HG03095 (cell line): Measurements from ENCODE around the gene IQCN.

Experiments used
- ATAC-seq: cut with Tn5 transposase; IDR thresholded peaks from one replicate; pipeline ENCODE4 v1.9.1; 2021; ENCODE audit warnings: moderate library complexity; ENCODE audit not compliant: unreplicated experiment

The IQCN gene

GRCh38 chr19:18289471-18290301 lies 15.4 kb upstream of the IQCN start:
- ATAC-seq: no peak

DNA sequence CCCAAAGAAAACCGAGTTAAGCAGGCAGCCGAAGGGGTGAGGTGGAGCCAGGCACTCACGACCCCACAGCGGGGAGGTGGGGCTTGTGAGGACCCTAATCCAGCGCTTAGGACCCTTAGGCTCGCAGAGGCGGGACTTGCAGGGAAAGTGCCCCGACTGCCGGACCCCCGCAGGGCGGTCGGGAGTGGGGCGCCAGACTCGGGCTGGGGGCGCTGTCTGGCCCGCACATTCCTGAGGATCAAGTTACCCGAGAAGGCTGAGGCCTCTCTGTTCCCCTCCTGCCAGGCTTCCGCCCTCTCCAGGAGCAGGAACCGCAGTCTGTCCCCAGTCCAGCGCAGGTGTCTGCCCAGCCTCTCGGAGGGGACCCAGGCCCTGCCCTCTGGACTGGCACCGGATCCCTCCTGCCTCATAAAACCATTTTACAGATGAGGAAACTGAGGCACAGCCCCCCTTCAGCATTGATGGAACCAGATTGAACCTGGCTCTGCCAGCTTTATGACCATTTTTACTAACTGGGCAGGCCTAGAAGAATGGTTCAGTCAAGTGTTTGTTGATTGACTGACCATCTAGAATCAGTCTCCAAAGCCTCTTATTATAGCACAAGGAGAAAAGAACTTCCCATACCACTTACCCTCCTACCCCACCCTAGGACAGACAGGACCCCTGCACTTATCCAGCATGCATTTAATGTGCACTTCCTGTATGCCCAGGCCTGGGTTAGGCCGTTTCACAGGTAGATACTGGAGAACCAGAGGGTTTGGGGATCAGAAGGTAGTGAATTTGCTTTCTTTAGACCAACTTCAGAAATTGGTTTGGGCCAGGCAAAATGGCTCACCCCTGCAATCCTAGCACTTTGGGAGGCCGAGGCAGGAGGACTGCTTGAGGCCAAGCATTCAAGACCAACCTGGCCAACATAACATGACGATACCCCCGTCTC lies 13.9 kb upstream of the IQCN start:
- ATAC-seq: no peak

DNA sequence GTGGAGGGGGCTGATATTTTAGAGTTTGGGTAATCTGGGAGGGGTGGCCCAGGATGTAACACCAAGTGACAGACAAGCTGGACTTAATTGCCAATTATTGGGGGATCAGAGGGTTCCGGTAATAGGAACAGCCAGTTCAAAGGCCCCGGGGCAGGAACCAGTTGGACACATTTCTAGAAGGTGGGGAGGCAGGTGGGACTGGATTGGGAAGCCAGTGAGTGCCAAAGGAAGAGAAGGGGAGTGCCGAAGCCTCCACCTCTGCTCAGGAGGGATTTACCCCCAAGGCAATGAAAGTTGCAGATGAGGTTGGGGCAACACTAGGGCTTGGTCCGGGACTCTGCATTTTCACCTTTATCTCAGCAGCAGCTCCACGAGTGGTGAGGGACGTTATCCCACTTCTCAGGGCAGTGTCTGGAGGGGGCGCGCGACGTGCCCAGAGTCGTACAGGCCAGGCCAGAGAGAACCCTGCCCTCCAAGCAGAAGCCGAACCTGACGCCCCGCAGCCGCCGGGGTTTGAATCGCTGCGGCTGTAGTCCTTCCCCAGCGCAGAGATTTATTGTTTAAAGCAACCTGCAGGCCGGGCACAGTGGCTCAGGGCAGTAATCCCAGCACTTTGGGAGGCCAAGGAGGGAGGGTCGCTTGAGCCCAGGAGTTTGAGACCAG lies 12.9 kb upstream of the IQCN start:
- ATAC-seq: no peak

GRCh38 chr19:18284712-18285360 lies 10.6 kb upstream of the IQCN start:
- ATAC-seq: no peak

DNA sequence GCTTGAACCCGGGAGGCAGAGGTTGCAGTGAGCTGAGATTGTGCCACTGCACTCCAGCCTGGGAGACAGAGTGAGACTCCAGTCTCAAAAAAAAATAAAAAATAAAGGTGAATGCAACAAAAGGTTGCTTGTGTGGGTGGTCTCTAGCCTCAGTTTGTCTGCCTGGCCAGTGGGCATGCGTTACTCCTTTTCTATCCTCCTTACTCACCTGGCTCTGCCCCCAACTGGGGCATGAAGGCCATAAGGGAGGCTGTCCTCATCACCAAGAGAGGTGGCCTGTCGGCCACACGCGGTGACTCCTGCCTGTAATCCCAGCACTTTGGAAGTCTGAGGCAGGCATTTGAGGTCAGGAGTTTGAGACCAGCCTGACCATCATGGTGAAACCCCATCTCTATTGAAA lies 9.1 kb upstream of the IQCN start:
- ATAC-seq: no peak

GRCh38 chr19:18282788-18283141 lies 8.5 kb upstream of the IQCN start:
- no peak for ATAC-seq

DNA sequence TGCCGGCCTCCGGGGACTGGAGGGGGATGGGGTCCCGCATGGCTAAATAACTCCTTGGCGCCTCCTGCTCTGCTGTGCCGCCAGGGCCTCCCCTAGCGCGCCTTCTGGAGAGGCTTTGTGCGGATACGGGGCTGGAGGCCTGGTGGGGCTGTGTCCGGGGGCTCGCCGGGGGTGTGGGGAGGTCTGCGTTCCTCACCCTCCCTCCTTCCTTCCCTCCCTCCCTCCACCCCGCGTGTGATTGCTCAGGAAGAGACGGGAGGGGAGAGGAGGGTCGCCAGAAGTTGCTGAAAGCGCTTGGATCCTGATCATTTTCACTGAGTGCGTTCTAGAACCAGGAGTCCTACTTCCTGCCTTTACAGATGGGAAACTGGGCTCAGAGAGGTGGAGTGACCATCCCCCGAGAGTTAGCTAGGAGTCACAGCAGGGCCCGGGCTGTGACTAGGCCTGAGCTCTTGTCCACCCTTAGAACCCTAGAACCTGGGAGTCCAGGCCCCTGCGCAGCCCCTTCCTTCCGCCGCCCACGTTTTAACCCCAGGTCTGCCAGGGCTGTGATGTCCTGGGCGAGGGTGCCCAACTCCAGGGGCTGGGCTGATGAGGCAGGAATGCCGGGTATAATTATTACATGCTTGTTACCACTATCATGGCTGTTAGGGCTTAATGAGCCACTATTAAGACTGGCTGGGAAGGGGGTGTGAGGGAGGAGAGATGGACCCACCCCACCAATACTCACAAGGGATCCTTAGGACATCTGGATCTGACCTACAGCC lies 8.0 kb upstream of the IQCN start:
- peak; percentile 24 for ATAC-seq

- ATAC-seq: peak; percentile 54
These were observed 7.1 kb upstream of the IQCN start, which contains the start of gene JUND for GRCh38 chr19:18281082-18282020. TSS of gene JUND (minus strand) at chr19:18281622. CDS start at chr19:18281484, 138 bp downstream.

- ATAC-seq: no peak
These were observed 6.2 kb upstream of the IQCN start for GRCh38 chr19:18280247-18281081.

GRCh38 chr19:18279516-18280246 lies 5.4 kb upstream of the IQCN start:
- no peak for ATAC-seq

- no peak for ATAC-seq
These were observed 4.9 kb upstream of the IQCN start for GRCh38 chr19:18279266-18279515.

DNA sequence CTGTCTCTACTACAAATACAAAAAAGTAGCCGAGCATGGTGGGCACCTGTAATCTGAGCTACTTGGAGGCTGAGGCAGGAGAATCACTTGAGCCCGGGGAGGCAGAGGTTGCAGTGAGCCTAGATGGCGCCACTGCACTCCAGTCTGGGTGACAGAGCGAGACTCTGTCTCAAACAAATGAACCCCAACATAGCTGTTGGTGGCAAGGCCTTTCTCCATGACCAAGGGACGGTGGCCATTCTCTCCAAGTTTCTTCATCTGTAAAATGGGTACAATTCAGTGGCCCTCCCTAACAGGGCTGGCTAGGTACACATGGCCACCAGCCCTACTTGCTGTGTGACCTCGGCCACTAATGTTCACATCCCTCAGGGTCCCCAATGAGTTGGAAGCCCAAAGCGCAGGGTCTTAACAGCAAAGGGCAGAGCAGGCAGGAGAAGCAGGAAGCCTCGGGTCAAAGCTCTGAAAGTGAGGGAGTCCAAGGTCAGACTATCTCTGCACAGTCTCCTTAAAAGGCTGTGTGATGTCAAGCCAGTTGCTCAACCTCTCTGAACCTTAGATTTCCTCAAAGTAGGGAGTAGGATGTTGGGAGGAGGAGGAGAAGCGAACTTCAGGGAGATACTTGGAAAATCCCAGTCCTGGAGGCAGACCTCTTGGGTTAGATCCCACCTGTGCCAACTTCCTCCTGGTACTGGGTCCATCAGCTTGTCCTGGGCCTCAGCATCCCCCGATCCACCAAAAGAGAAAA lies 4.4 kb upstream of the IQCN start:
- ATAC-seq: no peak

DNA sequence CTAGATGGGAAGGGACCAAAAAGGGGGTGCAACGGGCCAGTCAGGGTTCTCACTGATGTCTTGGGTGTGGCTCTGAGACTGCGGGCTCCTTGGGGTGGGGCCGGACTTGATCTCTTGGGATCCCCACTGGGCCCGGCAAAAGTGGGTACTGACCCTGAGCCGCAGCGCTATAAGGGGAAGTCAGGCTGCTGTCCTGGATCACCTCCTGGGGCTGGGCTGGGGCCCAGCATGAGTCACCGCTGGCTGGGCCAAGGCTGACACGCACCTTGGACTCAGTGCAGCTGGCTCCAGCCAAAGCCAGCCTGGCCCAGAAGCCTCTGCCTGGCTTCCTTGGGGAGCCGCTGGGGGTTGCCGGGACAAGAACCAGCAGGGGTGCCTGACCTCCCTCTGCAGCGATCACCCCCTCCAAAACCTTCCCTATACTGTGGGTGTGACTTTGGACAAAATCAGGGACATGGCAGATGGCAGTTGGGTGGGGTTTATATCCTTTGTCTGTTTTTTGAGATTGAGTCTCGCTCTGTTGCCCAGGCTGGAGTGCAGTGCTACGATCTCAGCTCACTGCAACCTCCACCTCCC lies 617 bp upstream of the IQCN start:
- no peak for ATAC-seq

DNA sequence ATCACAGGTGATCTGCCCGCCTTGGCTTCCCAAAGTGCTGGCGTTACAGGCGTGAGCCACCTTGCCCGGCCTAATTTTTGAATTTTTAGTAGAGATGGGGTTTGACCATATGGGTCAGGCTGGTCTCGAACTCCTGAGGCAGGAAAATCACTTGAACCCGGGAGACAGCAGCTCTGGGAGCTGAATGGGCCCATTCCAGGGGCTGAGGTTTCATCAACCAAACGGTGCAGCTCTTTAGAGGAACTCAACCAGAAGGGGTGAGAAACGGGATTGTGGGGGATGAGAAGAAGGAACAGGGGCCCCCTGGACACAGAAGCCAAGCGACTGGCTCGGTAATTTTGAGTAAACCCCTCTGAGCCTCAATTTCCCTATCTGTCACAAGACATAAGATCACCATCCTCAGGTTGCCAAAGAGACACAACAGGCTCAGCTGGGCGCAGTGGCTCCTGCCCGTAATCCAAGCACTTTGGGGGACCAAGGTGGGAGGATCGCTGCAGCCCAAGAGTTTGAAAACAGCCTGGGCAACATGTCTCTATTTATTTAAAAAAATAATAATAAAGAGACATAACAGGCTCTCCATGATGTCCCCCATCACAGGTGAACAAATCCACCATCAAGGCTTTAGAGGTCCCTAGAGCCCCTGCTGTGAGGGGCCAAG lies 562 bp downstream of the IQCN start:
- ATAC-seq: no peak

- ATAC-seq: no peak
These were observed 2.8 kb downstream of the IQCN start for GRCh38 chr19:18271433-18271841.

DNA sequence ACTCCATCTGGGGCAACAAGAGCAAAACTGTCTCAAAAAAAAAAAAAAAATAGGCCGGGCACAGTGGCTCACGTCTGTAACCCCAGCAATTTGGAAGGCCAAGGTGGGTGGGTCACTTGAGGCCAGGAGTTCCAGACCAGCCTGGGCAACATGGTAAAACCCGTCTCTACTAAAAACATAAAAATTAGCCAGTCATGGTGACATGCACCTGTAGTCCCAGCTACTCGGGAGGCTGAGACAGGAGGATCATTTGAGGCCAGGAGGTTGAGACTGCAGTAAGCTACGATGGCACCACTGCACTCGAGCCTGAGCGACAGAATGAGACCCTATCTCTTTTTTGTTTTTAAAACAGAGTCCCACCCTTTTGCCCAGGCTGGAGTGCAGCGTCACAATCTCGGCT lies 3.9 kb downstream of the IQCN start:
- no peak for ATAC-seq
